Measurements from ENCODE around the gene PRTFDC1.

The PRTFDC1 gene

GRCh38 chr10:24900888-24901685 lies 51.3 kb downstream of the PRTFDC1 start:
- DNase-seq (ENCODE audit: low read depth in 1 of 2, low spot score in 1 of 2) = no peak
- TF ChIP-seq REST (IDR thresholded peaks at IDR 0.05; ENCODE audit: insufficient replicate concordance, low read depth) (no peak), GABPA (IDR thresholded peaks at IDR 0.05; ENCODE audit: low read depth) (no peak), SPI1 (IDR thresholded peaks at IDR 0.05; ENCODE audit: borderline replicate concordance, low read depth) (no peak), POLR2AphosphoS5 (IDR thresholded peaks at IDR 0.05; ENCODE audit: low read depth) (no peak), CTCF (IDR thresholded peaks at IDR 0.05; ENCODE audit: insufficient read depth, low read length) (no peak)
- Histone ChIP-seq H3K4me3 (replicated peaks; ENCODE audit: insufficient read depth, low read length) (no peak overlapping the region), H3K27me3 (ENCODE audit: insufficient read depth, poor library complexity, severe bottlenecking) (no peaks in the 10 kb centered on the region), H3K27ac (replicated peaks) (no peak overlapping the region)

GRCh38 chr10:24899571-24899970 lies 52.8 kb downstream of the PRTFDC1 start:
- Histone ChIP-seq H3K27me3 (ENCODE audit: insufficient read depth, poor library complexity, severe bottlenecking) (no peaks in the 10 kb centered on the region), H3K27ac (replicated peaks) (no peak overlapping the region), H3K4me3 (replicated peaks; ENCODE audit: insufficient read depth, low read length) (no peak overlapping the region)
- TF ChIP-seq SPI1 (IDR thresholded peaks at IDR 0.05; ENCODE audit: borderline replicate concordance, low read depth) = no peak
- TF ChIP-seq REST (IDR thresholded peaks at IDR 0.05; ENCODE audit: insufficient replicate concordance, low read depth) = no peak
- no peak for TF ChIP-seq GABPA (IDR thresholded peaks at IDR 0.05; ENCODE audit: low read depth)
- no peak for TF ChIP-seq CTCF (IDR thresholded peaks at IDR 0.05; ENCODE audit: insufficient read depth, low read length)
- no peak for TF ChIP-seq POLR2AphosphoS5 (IDR thresholded peaks at IDR 0.05; ENCODE audit: low read depth)
- no peak for DNase-seq (ENCODE audit: low read depth in 1 of 2, low spot score in 1 of 2)

DNA sequence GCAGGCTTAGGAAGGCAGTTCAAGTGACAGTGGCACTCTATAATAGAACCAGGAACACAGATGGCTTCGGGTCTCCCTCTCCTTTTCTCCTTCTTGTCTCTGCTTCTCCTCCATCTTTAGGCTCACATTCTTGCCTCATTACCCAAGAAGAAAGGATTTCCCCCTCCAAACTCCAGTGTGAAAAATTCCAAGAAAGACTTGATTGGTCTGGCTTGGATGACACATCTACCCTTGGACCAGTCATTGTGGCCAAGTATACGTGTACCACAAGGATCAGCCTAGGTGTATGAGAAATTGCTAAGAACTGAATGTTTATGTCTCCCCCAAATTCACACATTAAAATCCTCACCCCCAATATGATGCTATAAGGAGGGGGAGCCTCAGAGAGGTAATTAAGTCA lies 53.9 kb downstream of the PRTFDC1 start:
- TF ChIP-seq SPI1 (IDR thresholded peaks at IDR 0.05; ENCODE audit: borderline replicate concordance, low read depth) (no peak), CTCF (IDR thresholded peaks at IDR 0.05; ENCODE audit: insufficient read depth, low read length) (no peak), GABPA (IDR thresholded peaks at IDR 0.05; ENCODE audit: low read depth) (no peak), REST (IDR thresholded peaks at IDR 0.05; ENCODE audit: insufficient replicate concordance, low read depth) (no peak), POLR2AphosphoS5 (IDR thresholded peaks at IDR 0.05; ENCODE audit: low read depth) (no peak)
- no peak overlapping the region for H3K27ac ChIP-seq (replicated peaks)

More for the DNA sequence above, 53.9 kb downstream of the PRTFDC1 start:
- no peak for DNase-seq (ENCODE audit: low read depth in 1 of 2, low spot score in 1 of 2)
- Histone ChIP-seq H3K27me3 (ENCODE audit: insufficient read depth, poor library complexity, severe bottlenecking) (no peaks in the 10 kb centered on the region), H3K4me3 (replicated peaks; ENCODE audit: insufficient read depth, low read length) (no peak overlapping the region)
